Measurements from ENCODE around the gene KIF26B. TPM values are rescaled to one million over a fixed set of nuclear protein-coding genes. Genes with fewer than 3 reads are reported as not detected.

The KIF26B gene
- total RNA-seq, 5 donors from 2014 or later (not counting 1 experiment from before 2014, with no cell fraction given): 0.03 to 0.06 (median 0.05) TPM; not detected in 2

DNA sequence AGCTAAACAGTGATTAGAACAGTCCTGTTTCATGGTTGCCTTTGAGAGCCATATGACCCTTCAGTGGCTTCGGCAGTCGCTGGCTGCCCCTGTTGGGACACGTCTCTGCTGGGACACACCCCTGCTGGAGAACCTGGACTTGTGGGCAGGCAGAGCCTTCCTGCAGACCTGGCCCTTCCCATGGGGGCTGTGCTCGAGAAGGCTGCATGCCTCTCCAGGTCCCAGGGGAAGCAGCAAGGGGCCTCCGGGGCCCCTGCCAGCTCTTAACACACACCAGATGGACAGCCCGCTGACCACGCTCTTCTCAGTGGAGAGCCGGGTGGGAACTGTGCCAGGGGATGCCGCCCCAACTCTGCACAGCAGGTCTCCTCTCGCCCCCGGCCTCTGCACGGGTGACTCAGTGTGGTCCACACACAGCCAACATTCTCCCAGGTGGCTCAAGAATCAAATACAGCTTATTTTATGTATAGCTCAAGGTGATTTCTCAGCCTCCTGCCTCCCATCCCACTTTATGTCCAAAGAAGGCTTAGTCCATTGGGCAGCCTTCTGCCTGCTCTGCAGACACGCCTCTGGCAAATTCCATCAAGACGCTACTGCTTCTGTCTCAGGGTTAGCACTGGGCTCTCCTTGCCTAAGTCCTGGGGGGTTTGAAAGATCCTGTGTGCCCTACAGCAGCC, 450.8 kb downstream of the KIF26B start:
- no peaks in the 10 kb centered on the region for H3K9me3 Mint-ChIP-seq

DNA sequence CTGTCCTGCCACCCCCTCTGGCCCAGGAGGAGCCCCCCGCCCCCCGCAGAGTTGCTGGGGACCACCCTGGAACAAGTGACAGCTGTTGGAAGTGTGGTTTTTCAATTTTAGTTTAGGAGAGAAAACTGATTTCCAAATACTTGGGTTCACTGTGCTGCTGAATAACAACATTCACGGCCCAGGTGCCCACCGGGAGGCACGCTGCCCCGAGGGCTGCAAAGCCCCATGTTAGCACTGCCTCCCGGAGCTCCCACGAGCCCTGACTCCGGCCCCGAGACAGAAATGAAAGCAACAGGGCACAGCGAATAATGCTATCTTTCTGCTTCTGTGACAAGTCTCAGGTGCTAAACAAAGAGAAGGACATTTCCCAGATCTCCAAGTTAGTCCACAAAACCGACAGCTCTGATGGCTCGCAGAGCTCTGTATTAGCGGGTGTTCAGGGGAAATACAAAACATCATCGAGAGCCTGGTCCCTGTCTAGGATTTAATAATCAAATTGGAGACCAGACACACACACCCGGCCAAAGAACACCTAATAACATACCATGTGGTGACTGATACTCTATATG, 451.5 kb downstream of the KIF26B start:
- peaks cover 0 to 3% of the 10 kb centered on the region in 2 donors for H3K27me3 Mint-ChIP-seq
- no peak overlapping the region for H3K4me3 Mint-ChIP-seq

More for the DNA sequence above, 450.8 kb downstream of the KIF26B start:
- CTCF ChIA-PET: interaction anchor here in 1 of 2 donors (0.5 kb wide), 1 partner anchor 389 kb away, joined by 3 read pairs; no protein-coding TSS in a partner anchor
- ATAC-seq (replicated peaks in 1 of 4) (no peak), DNase-seq (no peak)
- no peaks in the 10 kb centered on the region for H3K4me1 ChIP-seq (ENCODE audit: control insufficient read depth in 1 of 2, extremely low read depth in 1 of 2, insufficient read depth in 2 of 2, low read length in 2 of 2)
- H3K9me3 ChIP-seq: no peaks in the 10 kb centered on the region
- H3K4me3 ChIP-seq (ENCODE audit: control insufficient read depth in 1 of 2, extremely low read depth in 1 of 2, low read length in 1 of 2): no peak overlapping the region
- Mint-ChIP-seq H3K27me3 (peaks cover 0 to 6% of the 10 kb centered on the region in 2 donors), H3K36me3 (no peaks in the 10 kb centered on the region), H3K27ac (no peak overlapping the region), H3K4me3 (no peak overlapping the region), H3K4me1 (no peaks in the 10 kb centered on the region)
- no peaks in the 10 kb centered on the region for H3K36me3 ChIP-seq (ENCODE audit: control insufficient read depth in 2 of 2, extremely low read depth in 1 of 2, insufficient read depth in 1 of 2, low read length in 1 of 2)
- H3K27me3 ChIP-seq (replicated peaks in 1 of 2; ENCODE audit: control insufficient read depth in 2 of 2, extremely low read depth in 1 of 2, insufficient read depth in 2 of 2, low read length in 1 of 2): peaks cover 0 to 11% of the 10 kb centered on the region in 2 experiments
- H3K27ac ChIP-seq (ENCODE audit: low read length): no peak overlapping the region
- WGBS (ENCODE audit: insufficient coverage): 75% methylated on average over 10 of the region's 14 CpGs
- POLR2A ChIA-PET: no interaction called here

DNA sequence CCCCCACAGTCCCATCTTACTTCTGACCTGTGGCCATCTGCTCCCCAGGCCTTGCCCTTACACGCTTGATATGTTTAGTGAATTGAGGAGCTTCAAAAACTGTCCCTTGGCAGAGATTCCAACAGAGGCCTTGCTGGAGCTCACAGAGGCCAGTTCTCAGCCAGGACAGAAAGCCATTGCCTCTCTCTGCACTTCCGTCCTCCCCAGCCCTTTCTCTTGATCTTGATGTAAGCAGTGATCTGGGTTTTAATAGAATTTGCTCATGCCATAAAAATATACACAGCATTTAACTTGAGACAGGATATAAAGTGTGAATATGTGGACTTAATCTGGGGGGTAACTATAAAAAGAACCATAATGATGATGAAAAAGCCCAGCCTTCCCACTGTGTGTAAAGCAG, 453.5 kb downstream of the KIF26B start:
- WGBS (ENCODE audit: insufficient coverage): 60% methylated on average over 1 of the region's 2 CpGs

More for the DNA sequence above, 451.5 kb downstream of the KIF26B start:
- DNase-seq (no peak), ATAC-seq (replicated peaks in 1 of 4) (no peak)
- ChIA-PET CTCF (no interaction called here), POLR2A (no interaction called here)
- no peaks in the 10 kb centered on the region for H3K9me3 Mint-ChIP-seq
- H3K4me1 Mint-ChIP-seq: no peaks in the 10 kb centered on the region
- Histone ChIP-seq H3K36me3 (ENCODE audit: control insufficient read depth in 2 of 2, extremely low read depth in 1 of 2, insufficient read depth in 1 of 2, low read length in 1 of 2) (no peaks in the 10 kb centered on the region), H3K27me3 (replicated peaks in 1 of 2; ENCODE audit: control insufficient read depth in 2 of 2, extremely low read depth in 1 of 2, insufficient read depth in 2 of 2, low read length in 1 of 2) (peaks cover 0 to 11% of the 10 kb centered on the region in 2 experiments), H3K27ac (ENCODE audit: low read length) (no peak overlapping the region), H3K4me1 (ENCODE audit: control insufficient read depth in 1 of 2, extremely low read depth in 1 of 2, insufficient read depth in 2 of 2, low read length in 2 of 2) (no peaks in the 10 kb centered on the region), H3K9me3 (no peaks in the 10 kb centered on the region), H3K4me3 (ENCODE audit: control insufficient read depth in 1 of 2, extremely low read depth in 1 of 2, low read length in 1 of 2) (no peak overlapping the region)
- H3K27ac Mint-ChIP-seq: no peak overlapping the region
- H3K36me3 Mint-ChIP-seq: no peaks in the 10 kb centered on the region
- 81% methylated on average over 12 of the region's 16 CpGs for WGBS (ENCODE audit: insufficient coverage)

GRCh38 chr1:245609354-245610150, 454.8 kb downstream of the KIF26B start:
- H3K27ac Mint-ChIP-seq: no peak overlapping the region
- Histone ChIP-seq H3K9me3 (no peaks in the 10 kb centered on the region), H3K27ac (ENCODE audit: low read length) (no peak overlapping the region), H3K4me1 (ENCODE audit: control insufficient read depth in 1 of 2, extremely low read depth in 1 of 2, insufficient read depth in 2 of 2, low read length in 2 of 2) (no peaks in the 10 kb centered on the region), H3K4me3 (ENCODE audit: control insufficient read depth in 1 of 2, extremely low read depth in 1 of 2, low read length in 1 of 2) (no peak overlapping the region), H3K27me3 (replicated peaks in 1 of 2; ENCODE audit: control insufficient read depth in 2 of 2, extremely low read depth in 1 of 2, insufficient read depth in 2 of 2, low read length in 1 of 2) (peaks cover 0 to 11% of the 10 kb centered on the region in 2 experiments), H3K36me3 (ENCODE audit: control insufficient read depth in 2 of 2, extremely low read depth in 1 of 2, insufficient read depth in 1 of 2, low read length in 1 of 2) (no peaks in the 10 kb centered on the region)
- no peak overlapping the region for H3K4me3 Mint-ChIP-seq
- ChIA-PET CTCF (no interaction called here), POLR2A (no interaction called here)
- no peaks in the 10 kb centered on the region for H3K27me3 Mint-ChIP-seq
- WGBS (ENCODE audit: insufficient coverage): 96% methylated on average over 15 of the region's 25 CpGs
- no peaks in the 10 kb centered on the region for H3K9me3 Mint-ChIP-seq
- H3K36me3 Mint-ChIP-seq: no peaks in the 10 kb centered on the region
- no peak for DNase-seq
- no peaks in the 10 kb centered on the region for H3K4me1 Mint-ChIP-seq
- ATAC-seq (replicated peaks in 1 of 4): no peak

More for the DNA sequence above, 453.5 kb downstream of the KIF26B start:
- no peaks in the 10 kb centered on the region for H3K27me3 Mint-ChIP-seq
- peaks cover 0 to 11% of the 10 kb centered on the region in 2 experiments for H3K27me3 ChIP-seq (replicated peaks in 1 of 2; ENCODE audit: control insufficient read depth in 2 of 2, extremely low read depth in 1 of 2, insufficient read depth in 2 of 2, low read length in 1 of 2)
- H3K36me3 Mint-ChIP-seq: no peaks in the 10 kb centered on the region
- H3K27ac Mint-ChIP-seq: no peak overlapping the region
- no peaks in the 10 kb centered on the region for H3K9me3 ChIP-seq
- H3K4me3 Mint-ChIP-seq: no peak overlapping the region
- H3K4me1 Mint-ChIP-seq: no peaks in the 10 kb centered on the region
- no peaks in the 10 kb centered on the region for H3K36me3 ChIP-seq (ENCODE audit: control insufficient read depth in 2 of 2, extremely low read depth in 1 of 2, insufficient read depth in 1 of 2, low read length in 1 of 2)
- H3K27ac ChIP-seq (ENCODE audit: low read length): no peak overlapping the region
- DNase-seq: no peak
- no peak overlapping the region for H3K4me3 ChIP-seq (ENCODE audit: control insufficient read depth in 1 of 2, extremely low read depth in 1 of 2, low read length in 1 of 2)
- H3K4me1 ChIP-seq (ENCODE audit: control insufficient read depth in 1 of 2, extremely low read depth in 1 of 2, insufficient read depth in 2 of 2, low read length in 2 of 2): no peaks in the 10 kb centered on the region
- CTCF ChIA-PET: no interaction called here
- H3K9me3 Mint-ChIP-seq: no peaks in the 10 kb centered on the region
- POLR2A ChIA-PET: no interaction called here
- ATAC-seq (replicated peaks in 1 of 4): no peak

DNA sequence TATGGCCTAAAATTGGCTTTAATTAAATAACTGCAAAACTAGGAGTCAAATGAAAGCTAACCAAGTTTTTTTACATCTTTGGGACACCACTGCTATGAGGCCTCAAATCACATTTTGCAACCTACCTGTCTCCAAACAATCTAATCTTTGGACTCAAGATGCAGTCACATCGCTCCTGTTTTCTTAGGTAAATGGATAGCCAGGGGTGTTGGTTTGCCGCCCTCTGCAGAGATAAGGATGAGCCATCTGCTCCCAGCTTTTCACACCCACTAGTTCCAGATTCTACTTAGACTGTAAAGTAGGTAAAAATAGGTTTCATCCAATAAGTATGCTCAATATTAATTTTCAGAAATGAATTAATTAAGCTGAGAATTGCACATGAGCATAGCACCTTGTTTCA, 456.5 kb downstream of the KIF26B start:
- no peaks in the 10 kb centered on the region for H3K36me3 Mint-ChIP-seq
- Histone ChIP-seq H3K27me3 (replicated peaks in 1 of 2; ENCODE audit: control insufficient read depth in 2 of 2, extremely low read depth in 1 of 2, insufficient read depth in 2 of 2, low read length in 1 of 2) (peaks cover 0 to under 1% of the 10 kb centered on the region in 2 experiments), H3K4me3 (ENCODE audit: control insufficient read depth in 1 of 2, extremely low read depth in 1 of 2, low read length in 1 of 2) (no peak overlapping the region), H3K4me1 (ENCODE audit: control insufficient read depth in 1 of 2, extremely low read depth in 1 of 2, insufficient read depth in 2 of 2, low read length in 2 of 2) (no peaks in the 10 kb centered on the region), H3K9me3 (no peaks in the 10 kb centered on the region), H3K27ac (ENCODE audit: low read length) (no peak overlapping the region), H3K36me3 (ENCODE audit: control insufficient read depth in 2 of 2, extremely low read depth in 1 of 2, insufficient read depth in 1 of 2, low read length in 1 of 2) (no peaks in the 10 kb centered on the region)
- ChIA-PET POLR2A (no interaction called here), CTCF (no interaction called here)
- H3K4me1 Mint-ChIP-seq: no peaks in the 10 kb centered on the region
- peaks cover 0 to 2% of the 10 kb centered on the region in 2 donors for H3K27me3 Mint-ChIP-seq
- H3K9me3 Mint-ChIP-seq: no peaks in the 10 kb centered on the region
- H3K27ac Mint-ChIP-seq: no peak overlapping the region
- H3K4me3 Mint-ChIP-seq: no peak overlapping the region
- no peak for DNase-seq
- no CpG with 5 or more reads among the region's 2 CpGs for WGBS (ENCODE audit: insufficient coverage)
- no peak for ATAC-seq (replicated peaks in 1 of 4)

DNA sequence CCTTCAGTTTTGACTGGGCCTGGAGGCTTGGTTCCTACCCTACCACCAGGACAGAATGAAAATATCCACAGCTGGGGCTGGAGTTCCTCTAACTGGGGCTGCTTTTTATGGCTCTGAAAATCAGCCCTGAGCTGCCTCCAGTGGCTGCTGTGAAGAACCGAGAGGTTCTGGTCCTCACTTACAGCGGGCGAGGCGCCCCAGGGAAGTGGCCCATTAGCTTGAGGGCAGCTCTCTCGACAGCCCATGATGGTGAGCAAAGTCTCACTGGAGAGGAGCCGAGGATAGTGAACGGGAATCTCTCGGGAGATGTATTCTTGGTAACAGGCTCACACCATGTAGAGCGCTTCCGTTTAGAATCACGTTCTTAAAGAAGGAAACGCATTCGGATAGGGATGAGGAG, 459.7 kb downstream of the KIF26B start:
- no peak overlapping the region for H3K27ac ChIP-seq (ENCODE audit: low read length)
- H3K27me3 ChIP-seq (replicated peaks in 1 of 2; ENCODE audit: control insufficient read depth in 2 of 2, extremely low read depth in 1 of 2, insufficient read depth in 2 of 2, low read length in 1 of 2): no peaks in the 10 kb centered on the region
- ATAC-seq (replicated peaks in 1 of 4): no peak
- POLR2A ChIA-PET: no interaction called here
- Mint-ChIP-seq H3K4me3 (no peak overlapping the region), H3K27ac (no peak overlapping the region), H3K4me1 (no peaks in the 10 kb centered on the region), H3K9me3 (no peaks in the 10 kb centered on the region), H3K27me3 (peaks cover 8 to 9% of the 10 kb centered on the region in 2 donors), H3K36me3 (no peaks in the 10 kb centered on the region)
- H3K36me3 ChIP-seq (ENCODE audit: control insufficient read depth in 2 of 2, extremely low read depth in 1 of 2, insufficient read depth in 1 of 2, low read length in 1 of 2): no peaks in the 10 kb centered on the region
- no peak overlapping the region for H3K4me3 ChIP-seq (ENCODE audit: control insufficient read depth in 1 of 2, extremely low read depth in 1 of 2, low read length in 1 of 2)
- H3K4me1 ChIP-seq (ENCODE audit: control insufficient read depth in 1 of 2, extremely low read depth in 1 of 2, insufficient read depth in 2 of 2, low read length in 2 of 2): no peaks in the 10 kb centered on the region
- WGBS (ENCODE audit: insufficient coverage): 93% methylated on average over 8 of the region's 13 CpGs
- no peaks in the 10 kb centered on the region for H3K9me3 ChIP-seq
- CTCF ChIA-PET: no interaction called here
- no peak for DNase-seq
